ENCODE results near the gene AOC2. TPM values are rescaled to one million over a fixed set of nuclear protein-coding genes. Genes with fewer than 3 reads are reported as not detected.
"Not testable (repeated sequence)": the region's sequence is repeated elsewhere in the genome, so short reads cannot be mapped to it uniquely, and the experiment has no call there.

The AOC2 gene
- polyA plus RNA-seq, 1 experiment: 0.43 TPM

DNA sequence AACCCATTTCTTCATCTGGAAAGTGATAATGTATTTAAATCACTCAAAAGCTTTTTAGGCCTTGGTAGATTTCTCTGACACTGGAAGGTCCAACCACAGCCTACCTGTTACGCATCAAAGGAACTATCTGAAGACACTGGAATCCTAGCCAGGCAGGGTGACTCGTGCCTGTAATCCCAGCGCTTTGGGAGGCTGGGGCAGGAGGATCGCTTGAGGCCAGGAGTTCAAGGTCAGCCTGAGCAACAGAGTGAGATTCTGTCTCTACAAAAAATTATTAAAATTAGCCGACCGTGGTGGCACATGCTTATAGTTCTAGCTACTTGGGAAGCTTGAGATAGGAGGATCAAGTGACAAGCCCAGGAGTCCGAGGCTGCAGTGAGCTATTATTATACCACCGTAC lies 37.8 kb downstream of the AOC2 start:
- ChIA-PET CTCF (no interaction called here), POLR2A (no interaction called here)
- Histone ChIP-seq H3K4me3 (ENCODE audit: low read depth, low read length) (no peak overlapping the region), H3K36me3 (ENCODE audit: control insufficient read depth, insufficient read depth, low read length) (no peaks in the 10 kb centered on the region), H3K27me3 (ENCODE audit: control insufficient read depth, insufficient read depth, low read length) (peaks cover 13% of the 10 kb centered on the region; the same call in 1 of the 2 replicates)
- TF ChIP-seq, protein P1, sequence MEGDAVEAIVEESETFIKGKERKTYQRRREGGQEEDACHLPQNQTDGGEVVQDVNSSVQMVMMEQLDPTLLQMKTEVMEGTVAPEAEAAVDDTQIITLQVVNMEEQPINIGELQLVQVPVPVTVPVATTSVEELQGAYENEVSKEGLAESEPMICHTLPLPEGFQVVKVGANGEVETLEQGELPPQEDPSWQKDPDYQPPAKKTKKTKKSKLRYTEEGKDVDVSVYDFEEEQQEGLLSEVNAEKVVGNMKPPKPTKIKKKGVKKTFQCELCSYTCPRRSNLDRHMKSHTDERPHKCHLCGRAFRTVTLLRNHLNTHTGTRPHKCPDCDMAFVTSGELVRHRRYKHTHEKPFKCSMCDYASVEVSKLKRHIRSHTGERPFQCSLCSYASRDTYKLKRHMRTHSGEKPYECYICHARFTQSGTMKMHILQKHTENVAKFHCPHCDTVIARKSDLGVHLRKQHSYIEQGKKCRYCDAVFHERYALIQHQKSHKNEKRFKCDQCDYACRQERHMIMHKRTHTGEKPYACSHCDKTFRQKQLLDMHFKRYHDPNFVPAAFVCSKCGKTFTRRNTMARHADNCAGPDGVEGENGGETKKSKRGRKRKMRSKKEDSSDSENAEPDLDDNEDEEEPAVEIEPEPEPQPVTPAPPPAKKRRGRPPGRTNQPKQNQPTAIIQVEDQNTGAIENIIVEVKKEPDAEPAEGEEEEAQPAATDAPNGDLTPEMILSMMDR (IDR thresholded peaks at IDR 0.05; ENCODE audit: insufficient read depth, low read depth, low read length): no peak
- no peak for DNase-seq (ENCODE audit: low read depth)

DNA sequence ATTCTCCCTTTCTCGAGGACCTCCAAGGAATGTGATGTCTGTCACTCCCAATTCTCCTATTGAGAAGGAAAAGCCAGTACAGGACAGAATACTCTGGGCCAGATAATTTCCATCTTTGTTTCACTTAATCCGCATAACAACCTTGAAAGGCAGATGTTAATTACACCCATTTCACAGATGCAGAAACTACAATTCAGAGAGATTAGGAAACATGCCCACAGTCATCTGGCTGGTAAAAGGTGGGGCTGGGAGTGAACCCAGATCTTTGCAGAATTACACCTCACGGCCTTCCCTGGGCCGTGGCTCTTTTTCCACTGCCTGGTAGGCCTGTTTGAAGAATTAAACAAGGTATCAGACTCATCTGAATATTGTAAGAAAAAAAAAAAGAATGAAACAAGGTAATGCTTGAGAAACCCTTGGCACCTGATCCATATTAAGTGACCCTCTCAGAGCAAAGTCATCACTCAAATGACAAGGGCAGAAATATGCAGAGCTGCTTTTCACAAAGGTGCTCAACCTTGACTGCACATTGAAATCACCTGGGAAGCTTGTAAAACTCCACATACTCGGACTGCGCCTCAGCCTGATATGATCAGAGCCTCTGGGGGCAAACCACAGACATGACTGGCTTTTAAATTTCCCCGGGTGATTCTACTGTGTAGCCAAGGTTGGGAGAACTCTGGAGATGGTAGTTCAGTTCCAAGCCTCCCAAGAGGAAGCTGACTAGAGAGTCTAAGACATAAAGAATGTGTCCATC lies 39.6 kb downstream of the AOC2 start:
- 0 out of 2 replicates have a peak, but pooled peaks cover 5% of the 10 kb centered on the region for H3K27me3 ChIP-seq (ENCODE audit: control insufficient read depth, insufficient read depth, low read length)
- no peak for DNase-seq (ENCODE audit: low read depth)
- TF ChIP-seq, protein P1 (IDR thresholded peaks at IDR 0.05; ENCODE audit: insufficient read depth, low read depth, low read length): no peak
- ChIA-PET POLR2A (no interaction called here), CTCF (interaction anchor here (0.7 kb wide), 1 partner anchor 7 kb away, joined by 3 read pairs; no protein-coding TSS in a partner anchor)
- no peaks in the 10 kb centered on the region for H3K36me3 ChIP-seq (ENCODE audit: control insufficient read depth, insufficient read depth, low read length)
- H3K4me3 ChIP-seq (ENCODE audit: low read depth, low read length): no peak overlapping the region

DNA sequence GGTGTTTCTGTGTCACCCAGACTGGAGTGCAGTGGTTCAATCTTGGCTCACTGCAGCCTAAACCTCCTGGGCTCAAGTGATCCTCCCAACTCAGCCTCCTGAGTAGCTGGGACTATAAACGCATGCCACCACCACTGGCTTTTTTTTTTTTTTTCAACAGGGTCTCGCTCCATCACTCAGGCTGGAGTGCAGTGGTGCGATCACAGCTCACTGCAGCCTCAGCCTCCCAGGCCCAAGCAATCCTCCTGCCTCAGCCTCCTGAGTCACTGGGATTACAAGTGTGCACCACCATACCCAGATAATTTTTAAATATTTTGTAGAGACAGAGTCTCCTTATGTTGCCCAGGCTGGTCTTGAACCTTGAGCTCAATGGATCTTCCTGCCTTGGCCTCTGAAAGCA lies 41.4 kb downstream of the AOC2 start:
- H3K36me3 ChIP-seq (ENCODE audit: control insufficient read depth, insufficient read depth, low read length); DNase-seq (ENCODE audit: low read depth); H3K4me3 ChIP-seq (ENCODE audit: low read depth, low read length); H3K27me3 ChIP-seq (ENCODE audit: control insufficient read depth, insufficient read depth, low read length); POLR2A ChIA-PET: not testable (repeated sequence)
- CTCF ChIA-PET: interaction anchor here (1.7 kb wide), 1 partner anchor 12 kb away, joined by 5 read pairs; no protein-coding TSS in a partner anchor

DNA sequence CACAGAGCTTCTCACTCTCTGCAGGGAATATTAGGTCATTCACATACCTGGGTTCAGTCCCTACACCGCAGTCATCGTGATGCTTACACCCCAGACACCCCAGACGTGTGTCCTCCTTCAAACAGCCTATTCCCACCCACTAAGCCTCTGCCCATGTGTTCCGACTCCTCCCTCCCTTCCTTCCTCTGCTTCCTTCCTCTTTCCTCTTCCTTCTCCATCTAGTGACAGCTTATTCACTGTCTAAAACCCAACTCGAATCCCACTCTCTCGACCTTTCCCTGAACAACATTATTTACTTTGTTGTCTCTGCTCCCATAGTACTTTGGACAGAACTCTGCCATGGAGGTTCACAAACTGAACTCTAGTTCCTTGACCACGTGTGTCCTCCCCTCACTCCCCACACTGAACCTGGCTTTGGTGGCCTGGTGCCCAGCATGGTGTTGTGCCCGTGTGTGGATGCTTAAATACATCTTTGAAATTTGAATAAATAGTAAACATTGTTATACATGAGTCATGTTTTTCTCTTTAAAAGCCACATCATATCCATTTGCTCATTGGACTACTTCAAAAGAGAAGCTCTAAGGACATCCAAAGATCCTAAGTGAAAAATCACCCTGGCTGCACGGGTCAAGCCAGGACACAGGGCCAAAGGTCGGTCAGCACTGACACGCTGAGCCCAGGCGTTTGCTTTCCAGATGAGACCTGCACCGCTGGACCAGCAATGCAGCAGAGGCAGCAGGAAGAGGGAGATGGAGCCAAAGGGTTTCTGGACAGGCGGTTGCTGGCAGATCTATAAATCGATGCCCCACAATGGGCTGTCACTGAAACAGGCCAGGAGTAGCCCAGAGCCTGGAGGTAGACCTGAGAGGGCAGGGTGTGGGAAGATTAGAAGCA lies 42.1 kb downstream of the AOC2 start:
- Histone ChIP-seq H3K27me3 (ENCODE audit: control insufficient read depth, insufficient read depth, low read length) (0 out of 2 replicates have a peak, but pooled peaks cover 3% of the 10 kb centered on the region), H3K4me3 (ENCODE audit: low read depth, low read length) (no peak overlapping the region), H3K36me3 (ENCODE audit: control insufficient read depth, insufficient read depth, low read length) (no peaks in the 10 kb centered on the region)
- POLR2A ChIA-PET: no interaction called here
- CTCF ChIA-PET: interaction anchor here (1.7 kb wide), 1 partner anchor 11 kb away, joined by 5 read pairs; no protein-coding TSS in a partner anchor
- DNase-seq (ENCODE audit: low read depth): no peak
- TF ChIP-seq, protein P1 (IDR thresholded peaks at IDR 0.05; ENCODE audit: insufficient read depth, low read depth, low read length): no peak

DNA sequence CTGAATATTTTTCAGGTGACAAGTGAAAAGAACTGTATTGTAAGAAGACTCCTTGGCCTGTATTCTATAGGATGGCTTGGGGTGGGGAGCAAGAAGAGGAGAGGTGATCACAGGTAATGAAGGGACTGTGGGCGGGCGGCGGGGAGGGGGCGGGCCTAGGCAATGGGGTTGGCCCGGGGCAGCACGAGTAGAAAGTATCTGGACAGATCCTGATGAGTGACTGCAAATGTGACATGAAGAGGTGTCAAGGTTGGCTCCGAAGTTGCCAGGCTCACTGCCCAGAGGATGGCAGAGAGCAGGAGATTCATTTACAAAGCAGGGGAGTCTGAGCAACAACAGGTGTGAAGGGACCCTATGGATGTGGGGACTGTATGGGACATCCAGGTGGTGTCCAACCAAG lies 45.4 kb downstream of the AOC2 start:
- POLR2A ChIA-PET: no interaction called here
- CTCF ChIA-PET: interaction anchor here (1.2 kb wide), 1 partner anchor 10 kb away, joined by 3 read pairs; no protein-coding TSS in a partner anchor
- H3K27me3 ChIP-seq (ENCODE audit: control insufficient read depth, insufficient read depth, low read length): 0 out of 2 replicates have a peak, but pooled peaks cover 3% of the 10 kb centered on the region

More for the DNA sequence above, 45.4 kb downstream of the AOC2 start:
- H3K4me3 ChIP-seq (ENCODE audit: low read depth, low read length): no peak overlapping the region
- DNase-seq (ENCODE audit: low read depth): no peak
- no peaks in the 10 kb centered on the region for H3K36me3 ChIP-seq (ENCODE audit: control insufficient read depth, insufficient read depth, low read length)
- TF ChIP-seq, protein P1 (IDR thresholded peaks at IDR 0.05; ENCODE audit: insufficient read depth, low read depth, low read length): no peak
